H1 (cell line): ENCODE results near the gene MAP2K5. TPM values are rescaled to one million over a fixed set of nuclear protein-coding genes. Genes with fewer than 3 reads are reported as not detected.

Experiments used
- SIN3A ChIP-seq, 2 experiments: IDR thresholded peaks in 1 of 2; conservative IDR thresholded peaks in 1 of 2; 2 replicates each; pipeline ENCODE4 v1.6.1; 2011 to 2012; ENCODE audit warnings: low read length in 2 of 2, improper control_type of control experiment in 1 of 2, low read depth in 1 of 2, mild to moderate bottlenecking in 1 of 2
- polyA plus RNA-seq, 7 experiments: library from polyadenylated mRNA; depleted of rRNA in 3 of 7; stranded (reverse) in 5 of 7; unstranded in 2 of 7; fragments of >200 nt in 5 of 7; fragments of 200-250 nt in 2 of 7; gene quantifications; 1 replicate in 5 of 7; 2 replicates in 1 of 7; 4 replicates in 1 of 7; pipeline versions ENCODE4 v1.2.1 to v1.2.3, GENCODE V29; 2011 to 2013; ENCODE audit warnings: missing spikeins in 2 of 7, mixed read lengths in 2 of 7
- total RNA-seq: library from RNA; stranded (reverse); fragmentation: NEBNext Ultra II Directional; extraction: Animal tissue kit (Norgen Biotek cat#: 25700); gene quantifications from 2 replicates; pipeline ENCODE4 v1.2.1, GENCODE V29; 2021

The MAP2K5 gene
- total and polyA plus RNA-seq, 2 of the 8 experiments (the other 6 are each of a cell fraction or from before 2014, with no cell fraction given) = 4.4 to 15.8 TPM

GRCh38 chr15:67564968-67565345, 22.5 kb downstream of the MAP2K5 start (continued):
- no peak for TF ChIP-seq SIN3A (conservative IDR thresholded peaks at IDR 0.05 in 1 of 2, IDR thresholded peaks at IDR 0.05 in 1 of 2; ENCODE audit: low read depth in 1 of 2, low read length in 2 of 2)
